Measurements from ENCODE around the gene RAPGEF2. TPM values are rescaled to one million over a fixed set of nuclear protein-coding genes. Genes with fewer than 3 reads are reported as not detected.
"Not testable (repeated sequence)": the region's sequence is repeated elsewhere in the genome, so short reads cannot be mapped to it uniquely, and the experiment has no call there.

Gene RAPGEF2
- total RNA-seq, 2 experiments from 2014 or later = 17.3 to 23.4 TPM

GRCh38 chr4:159367781-159368080 is 264.9 kb downstream of the RAPGEF2 start:
- H3K36me3 Mint-ChIP-seq = no peaks in the 10 kb centered on the region
- CTCF ChIA-PET = no interaction called here

GRCh38 chr4:159368320-159368719 is 265.4 kb downstream of the RAPGEF2 start:
- ATAC-seq (no peak), DNase-seq (no peak)
- CTCF ChIA-PET = no interaction called here
- no peaks in the 10 kb centered on the region for H3K4me1 Mint-ChIP-seq
- H3K27ac Mint-ChIP-seq = no peak overlapping the region
- H3K9me3 Mint-ChIP-seq (ENCODE audit: low read depth) = no peaks in the 10 kb centered on the region
- no peak overlapping the region for H3K4me3 Mint-ChIP-seq
- peaks cover 14% of the 10 kb centered on the region for H3K27me3 Mint-ChIP-seq
- H3K36me3 Mint-ChIP-seq = no peaks in the 10 kb centered on the region

More at GRCh38 chr4:159367781-159368080, 264.9 kb downstream of the RAPGEF2 start:
- DNase-seq (no peak), ATAC-seq (no peak)
- H3K4me1 Mint-ChIP-seq = no peaks in the 10 kb centered on the region
- no peak overlapping the region for H3K4me3 Mint-ChIP-seq
- H3K9me3 Mint-ChIP-seq (ENCODE audit: low read depth) = no peaks in the 10 kb centered on the region
- peaks cover 14% of the 10 kb centered on the region for H3K27me3 Mint-ChIP-seq
- H3K27ac Mint-ChIP-seq = no peak overlapping the region

DNA sequence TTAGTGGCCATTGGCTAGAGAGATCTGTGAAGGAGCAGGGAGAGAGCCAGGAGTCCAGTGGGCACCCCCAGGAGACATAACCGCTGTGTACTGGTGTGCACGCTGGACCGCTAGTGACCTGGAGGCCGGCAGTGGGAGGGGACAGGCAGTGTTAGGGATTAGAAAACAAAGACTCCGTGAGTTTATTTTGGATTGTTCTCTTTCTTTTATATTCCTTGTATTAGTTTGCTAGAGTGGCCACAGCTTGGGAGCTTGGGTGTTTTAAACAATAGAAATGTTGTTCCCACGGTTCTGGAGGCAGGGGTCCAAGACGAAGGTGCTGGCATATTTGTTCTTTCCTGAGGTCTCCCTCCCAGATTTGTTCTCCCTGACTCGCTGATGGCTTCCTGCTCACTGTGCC is 266.4 kb downstream of the RAPGEF2 start:
- Mint-ChIP-seq H3K4me1 (no peaks in the 10 kb centered on the region), H3K36me3 (no peaks in the 10 kb centered on the region), H3K9me3 (ENCODE audit: low read depth) (no peaks in the 10 kb centered on the region), H3K27ac (no peak overlapping the region), H3K4me3 (no peak overlapping the region), H3K27me3 (peaks cover 14% of the 10 kb centered on the region)
- DNase-seq (no peak), ATAC-seq (no peak)
- CTCF ChIA-PET = no interaction called here

DNA sequence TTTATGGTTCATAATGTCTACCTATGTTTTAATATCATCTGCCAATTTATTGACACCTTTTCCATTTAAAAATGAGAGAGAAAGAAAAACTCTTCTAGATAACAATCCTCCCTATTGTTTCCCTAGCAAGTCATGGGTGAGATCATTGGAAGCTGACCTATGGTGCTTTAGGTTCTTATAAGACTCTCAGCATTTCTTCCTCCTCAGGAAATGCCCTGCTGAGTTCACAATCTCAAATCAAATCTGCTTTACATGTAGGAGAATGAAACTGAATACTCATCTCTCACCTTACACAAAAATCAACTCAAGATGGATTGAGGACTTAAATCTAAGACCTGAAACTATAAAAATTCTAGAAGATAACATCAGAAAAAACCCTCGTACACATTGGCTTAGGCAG is 267.4 kb downstream of the RAPGEF2 start:
- H3K36me3 Mint-ChIP-seq = no peaks in the 10 kb centered on the region
- CTCF ChIA-PET = no interaction called here
- no peak overlapping the region for H3K4me3 Mint-ChIP-seq
- H3K9me3 Mint-ChIP-seq (ENCODE audit: low read depth) = no peaks in the 10 kb centered on the region
- H3K27me3 Mint-ChIP-seq = peaks cover 19% of the 10 kb centered on the region
- no peak for DNase-seq
- no peaks in the 10 kb centered on the region for H3K4me1 Mint-ChIP-seq
- H3K27ac Mint-ChIP-seq = no peak overlapping the region
- ATAC-seq = no peak

- CTCF ChIA-PET = no interaction called here
- H3K4me1 Mint-ChIP-seq = no peaks in the 10 kb centered on the region
- H3K9me3 Mint-ChIP-seq (ENCODE audit: low read depth) = no peaks in the 10 kb centered on the region
- H3K27ac Mint-ChIP-seq = no peak overlapping the region
- no peak overlapping the region for H3K4me3 Mint-ChIP-seq
- no peaks in the 10 kb centered on the region for H3K36me3 Mint-ChIP-seq
- H3K27me3 Mint-ChIP-seq = peaks cover 13% of the 10 kb centered on the region
- ATAC-seq = no peak
- no peak for DNase-seq
These were observed 272.1 kb downstream of the RAPGEF2 start for GRCh38 chr4:159374749-159375530.

DNA sequence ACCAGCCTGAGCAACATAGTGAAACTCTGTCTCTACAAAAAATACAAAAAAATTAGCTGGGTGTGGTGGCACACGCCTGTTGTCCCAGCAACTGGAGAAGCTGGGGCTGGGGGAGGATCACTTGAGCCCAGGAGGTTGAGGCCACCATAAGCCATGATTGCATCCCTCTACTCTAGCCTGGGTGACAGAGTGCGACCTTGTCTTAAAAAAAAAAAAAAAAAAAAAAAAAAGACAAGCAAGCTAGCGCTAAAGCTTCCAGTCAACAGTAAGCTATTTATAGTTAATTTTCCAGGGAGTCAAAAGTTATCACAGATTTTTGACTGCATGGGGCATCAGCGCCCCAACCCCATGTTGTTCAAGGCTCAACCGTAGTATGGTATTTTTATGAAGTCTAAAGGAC is 273.4 kb downstream of the RAPGEF2 start:
- no peak overlapping the region for H3K27ac Mint-ChIP-seq
- no peak overlapping the region for H3K4me3 Mint-ChIP-seq
- peaks cover 12% of the 10 kb centered on the region for H3K27me3 Mint-ChIP-seq
- DNase-seq (no peak), ATAC-seq (no peak)
- no peaks in the 10 kb centered on the region for H3K4me1 Mint-ChIP-seq
- CTCF ChIA-PET = interaction anchor here (1.0 kb wide), 1 partner anchor 23 kb away, joined by 4 read pairs; no protein-coding TSS in a partner anchor
- no peaks in the 10 kb centered on the region for H3K9me3 Mint-ChIP-seq (ENCODE audit: low read depth)
- no peaks in the 10 kb centered on the region for H3K36me3 Mint-ChIP-seq

DNA sequence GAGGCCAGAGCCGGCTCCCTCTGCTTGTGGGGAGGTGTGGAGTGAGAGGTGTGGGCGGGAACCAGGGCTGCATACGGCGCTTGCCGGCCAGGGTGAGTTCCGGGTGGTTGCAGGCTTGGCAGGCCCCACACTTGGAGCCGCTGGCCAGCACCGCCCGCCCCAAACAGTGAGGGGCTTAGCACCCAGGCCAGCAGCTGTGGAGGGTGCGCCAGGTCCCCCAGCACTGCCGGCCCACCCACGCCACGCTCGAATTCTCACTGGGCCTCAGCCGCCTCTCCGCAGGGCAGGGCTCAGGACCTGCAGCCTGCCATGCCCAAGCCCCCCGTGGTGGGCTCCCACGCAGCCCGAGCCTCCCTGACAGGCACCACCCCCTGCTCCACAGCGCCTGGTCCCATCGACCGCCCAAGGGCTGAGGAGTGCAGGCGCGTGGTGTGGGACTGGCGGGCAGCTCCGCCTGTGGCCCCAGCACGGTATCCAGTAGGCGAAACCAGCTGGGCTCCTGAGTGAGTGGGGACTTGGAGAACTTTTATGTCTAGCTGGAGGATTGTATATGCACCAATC is 275.3 kb downstream of the RAPGEF2 start:
- Mint-ChIP-seq H3K27ac (no peak overlapping the region), H3K4me3 (no peak overlapping the region), H3K36me3 (no peaks in the 10 kb centered on the region), H3K9me3 (ENCODE audit: low read depth) (no peaks in the 10 kb centered on the region), H3K27me3 (peaks cover 12% of the 10 kb centered on the region), H3K4me1 (no peaks in the 10 kb centered on the region)
- DNase-seq (no peak), ATAC-seq (no peak)
- CTCF ChIA-PET = no interaction called here

GRCh38 chr4:159379064-159379463 is 276.2 kb downstream of the RAPGEF2 start:
- CTCF ChIA-PET; ATAC-seq; H3K36me3 Mint-ChIP-seq; H3K9me3 Mint-ChIP-seq (ENCODE audit: low read depth); H3K4me1 Mint-ChIP-seq; H3K4me3 Mint-ChIP-seq; H3K27ac Mint-ChIP-seq; DNase-seq: not testable (repeated sequence)
- peaks cover 12% of the 10 kb centered on the region for H3K27me3 Mint-ChIP-seq

- no peak for ATAC-seq
- Mint-ChIP-seq H3K4me3 (no peak overlapping the region), H3K9me3 (ENCODE audit: low read depth) (no peaks in the 10 kb centered on the region), H3K4me1 (no peaks in the 10 kb centered on the region), H3K27me3 (peaks cover 8% of the 10 kb centered on the region), H3K36me3 (no peaks in the 10 kb centered on the region), H3K27ac (no peak overlapping the region)
- CTCF ChIA-PET = no interaction called here
- DNase-seq = no peak
These were observed 277.0 kb downstream of the RAPGEF2 start for GRCh38 chr4:159379836-159380235.

GRCh38 chr4:159382856-159383561 is 280.1 kb downstream of the RAPGEF2 start:
- CTCF ChIA-PET = no interaction called here
- H3K36me3 Mint-ChIP-seq = no peaks in the 10 kb centered on the region
- H3K4me1 Mint-ChIP-seq = no peaks in the 10 kb centered on the region
- no peaks in the 10 kb centered on the region for H3K9me3 Mint-ChIP-seq (ENCODE audit: low read depth)
- H3K27ac Mint-ChIP-seq = no peak overlapping the region
- H3K4me3 Mint-ChIP-seq = no peak overlapping the region
- peaks cover 24% of the 10 kb centered on the region for H3K27me3 Mint-ChIP-seq
- DNase-seq (no peak), ATAC-seq (no peak)

- no peak for DNase-seq
- Mint-ChIP-seq H3K4me1 (no peaks in the 10 kb centered on the region), H3K9me3 (ENCODE audit: low read depth) (no peaks in the 10 kb centered on the region), H3K27me3 (peaks cover 28% of the 10 kb centered on the region), H3K27ac (no peak overlapping the region), H3K4me3 (no peak overlapping the region), H3K36me3 (no peaks in the 10 kb centered on the region)
- ATAC-seq = no peak
- CTCF ChIA-PET = no interaction called here
These were observed 280.7 kb downstream of the RAPGEF2 start for GRCh38 chr4:159383562-159383931.

DNA sequence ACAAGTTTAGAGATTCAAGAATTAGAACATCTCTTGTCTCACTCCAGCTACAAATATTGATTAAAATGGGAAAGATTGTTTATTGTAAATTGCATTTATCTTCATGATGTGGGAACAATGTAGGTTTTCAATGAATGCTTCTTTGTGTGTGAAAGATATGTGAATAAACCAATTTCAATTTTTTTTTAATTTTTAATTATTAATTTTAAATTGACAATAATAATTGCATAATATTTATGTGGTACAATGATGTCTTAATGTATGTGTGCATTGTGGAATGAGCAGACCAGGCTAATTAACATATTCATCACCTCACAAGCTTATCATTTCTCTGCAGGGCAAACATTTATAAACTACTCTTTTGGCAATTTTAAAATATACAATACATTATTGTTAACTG is 281.1 kb downstream of the RAPGEF2 start:
- no peaks in the 10 kb centered on the region for H3K9me3 Mint-ChIP-seq (ENCODE audit: low read depth)
- H3K4me3 Mint-ChIP-seq = no peak overlapping the region
- no peak overlapping the region for H3K27ac Mint-ChIP-seq
- ATAC-seq = no peak
- no peaks in the 10 kb centered on the region for H3K36me3 Mint-ChIP-seq
- H3K4me1 Mint-ChIP-seq = no peaks in the 10 kb centered on the region
- DNase-seq = no peak
- H3K27me3 Mint-ChIP-seq = peaks cover 28% of the 10 kb centered on the region
- CTCF ChIA-PET = no interaction called here

DNA sequence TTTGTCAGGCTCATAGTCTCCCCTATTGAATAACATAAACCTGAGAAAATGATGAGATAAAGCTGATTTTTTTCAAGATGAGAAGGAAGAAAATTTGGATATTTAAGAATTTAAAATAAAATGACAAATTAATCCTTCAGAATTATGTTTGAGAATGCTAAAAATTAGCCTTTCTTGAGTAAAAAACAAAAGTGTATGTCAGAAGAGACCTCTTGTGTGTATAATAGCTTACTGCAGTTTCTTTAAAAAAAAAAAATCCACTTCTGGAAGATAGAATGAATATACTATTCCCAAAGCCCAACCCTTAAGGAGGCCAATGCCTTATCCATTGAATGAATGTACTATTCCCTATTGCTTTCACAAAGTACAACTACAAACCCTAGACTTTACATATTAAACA is 281.8 kb downstream of the RAPGEF2 start:
- no peak for DNase-seq
- ATAC-seq = no peak
- H3K36me3 Mint-ChIP-seq = no peaks in the 10 kb centered on the region
- H3K27ac Mint-ChIP-seq = no peak overlapping the region
- H3K9me3 Mint-ChIP-seq (ENCODE audit: low read depth) = no peaks in the 10 kb centered on the region
- H3K4me3 Mint-ChIP-seq = no peak overlapping the region
- CTCF ChIA-PET = no interaction called here
- no peaks in the 10 kb centered on the region for H3K4me1 Mint-ChIP-seq
- peaks cover 28% of the 10 kb centered on the region for H3K27me3 Mint-ChIP-seq

DNA sequence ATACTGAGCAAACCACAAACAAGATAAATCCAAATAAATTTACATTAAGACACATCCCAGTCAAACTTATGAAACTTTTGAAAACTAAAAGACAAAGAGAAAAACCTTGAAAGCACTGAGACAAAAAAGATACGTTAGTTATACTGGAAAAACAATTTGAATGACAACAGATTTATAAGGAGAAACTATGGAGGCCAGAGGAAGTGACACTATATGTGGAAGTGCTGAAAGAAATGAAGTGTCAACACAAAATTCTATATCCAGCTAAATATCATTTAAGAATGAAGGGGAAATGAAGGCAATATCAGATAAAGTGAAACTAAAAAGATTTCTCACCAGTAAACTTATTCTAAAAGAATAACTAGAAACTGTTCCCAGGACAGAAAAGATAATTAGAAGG is 283.7 kb downstream of the RAPGEF2 start:
- H3K4me3 Mint-ChIP-seq = no peak overlapping the region
- H3K27ac Mint-ChIP-seq = no peak overlapping the region
- DNase-seq (no peak), ATAC-seq (no peak)
- no peaks in the 10 kb centered on the region for H3K9me3 Mint-ChIP-seq (ENCODE audit: low read depth)
- H3K4me1 Mint-ChIP-seq = peaks cover 6% of the 10 kb centered on the region
- peaks cover 30% of the 10 kb centered on the region for H3K27me3 Mint-ChIP-seq
- CTCF ChIA-PET = no interaction called here
- H3K36me3 Mint-ChIP-seq = no peaks in the 10 kb centered on the region
